ENCODE measurements around the gene MBD5. TPM values are rescaled to one million over a fixed set of nuclear protein-coding genes. Genes with fewer than 3 reads are reported as not detected.
"Not testable (repeated sequence)": the region's sequence is repeated elsewhere in the genome, so short reads cannot be mapped to it uniquely, and the experiment has no call there.

MBD5 gene
- total RNA-seq = 10 to 100 TPM; 13.6 to 18.5 TPM

- CTCF ChIA-PET = no interaction called here
Observed at GRCh38 chr2:148021059-148021861, at the start of gene MBD5. Gene MBD5 (plus strand): TSS chr2:148021091.

DNA sequence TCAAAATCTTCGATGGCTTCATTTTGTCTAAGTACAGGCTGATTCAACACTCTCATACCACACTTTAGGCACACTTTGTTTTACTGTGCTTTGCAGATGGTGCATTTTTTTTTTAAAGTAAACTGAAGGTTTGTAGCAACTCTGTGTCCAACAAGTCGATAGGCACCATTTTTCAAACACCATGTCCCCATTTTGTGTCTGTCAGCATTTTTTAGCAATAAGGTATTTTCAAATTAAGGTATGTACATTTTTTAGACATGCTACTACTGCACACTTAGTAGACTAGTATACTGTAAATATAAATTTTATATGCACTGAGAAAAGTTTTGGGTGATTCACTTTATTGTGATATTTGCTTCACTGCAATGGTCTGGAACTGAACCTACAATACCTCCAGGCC lies 44.8 kb upstream of the MBD5 start:
- POLR2A ChIA-PET = no interaction called here

More at GRCh38 chr2:148021059-148021861, at the start of gene MBD5:
- POLR2A ChIA-PET = interaction anchor here (0.6 to 1.0 kb wide), 5 partner anchors 20 to 622 kb away, joined by 3 to 11 read pairs (median 6); no protein-coding TSS in a partner anchor

DNA sequence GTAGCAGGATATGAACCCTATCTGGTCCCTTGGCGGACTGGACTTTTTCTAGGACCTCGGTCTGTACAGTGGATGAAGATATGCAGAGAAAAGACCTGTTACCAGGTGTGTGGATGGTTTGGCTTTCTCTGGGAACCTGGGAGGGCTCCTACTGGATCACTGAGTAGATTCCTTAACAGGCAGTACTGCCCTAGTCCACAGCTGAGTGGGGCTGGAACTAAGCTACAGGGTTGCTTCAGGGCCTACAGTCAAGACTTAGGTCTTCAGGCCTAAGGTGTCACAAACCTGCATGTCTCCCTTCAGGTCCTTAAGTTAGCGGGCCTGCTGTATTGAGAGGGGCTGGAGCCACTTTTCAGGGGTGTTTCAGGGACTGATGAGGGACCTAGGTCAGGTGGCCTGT lies 43.2 kb upstream of the MBD5 start:
- ChIA-PET CTCF (no interaction called here), POLR2A (no interaction called here)

More for the DNA sequence above, 44.8 kb upstream of the MBD5 start:
- CTCF ChIA-PET = no interaction called here

DNA sequence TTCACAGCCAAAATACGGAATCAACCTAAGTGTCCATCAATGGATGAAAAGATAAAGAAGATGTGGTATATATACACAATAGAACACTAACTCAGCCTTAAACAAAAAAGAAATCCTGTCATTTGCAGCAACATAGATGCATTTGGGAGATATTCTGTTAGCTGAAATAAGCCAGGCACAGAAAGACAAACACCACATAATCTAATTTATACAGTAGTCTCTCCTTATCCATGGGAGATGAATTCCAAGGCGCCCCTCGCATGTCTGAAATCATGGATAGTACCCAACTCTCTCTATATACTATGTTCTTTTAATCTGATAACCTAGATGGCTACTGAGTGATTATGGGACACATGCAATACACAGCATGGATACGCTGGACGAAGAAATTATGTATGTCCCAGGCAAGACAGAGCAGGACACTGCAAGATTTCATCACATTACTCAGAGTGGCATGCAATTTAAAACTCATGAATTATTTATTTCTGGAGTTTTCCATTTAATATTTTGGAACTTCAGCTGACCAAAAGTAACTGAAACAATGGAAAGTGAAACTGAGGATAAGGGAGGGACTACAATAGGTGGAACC lies 39.9 kb upstream of the MBD5 start:
- CTCF ChIA-PET = no interaction called here
- POLR2A ChIA-PET = no interaction called here

GRCh38 chr2:147989102-147989501 lies 31.8 kb upstream of the MBD5 start:
- POLR2A ChIA-PET = no interaction called here

DNA sequence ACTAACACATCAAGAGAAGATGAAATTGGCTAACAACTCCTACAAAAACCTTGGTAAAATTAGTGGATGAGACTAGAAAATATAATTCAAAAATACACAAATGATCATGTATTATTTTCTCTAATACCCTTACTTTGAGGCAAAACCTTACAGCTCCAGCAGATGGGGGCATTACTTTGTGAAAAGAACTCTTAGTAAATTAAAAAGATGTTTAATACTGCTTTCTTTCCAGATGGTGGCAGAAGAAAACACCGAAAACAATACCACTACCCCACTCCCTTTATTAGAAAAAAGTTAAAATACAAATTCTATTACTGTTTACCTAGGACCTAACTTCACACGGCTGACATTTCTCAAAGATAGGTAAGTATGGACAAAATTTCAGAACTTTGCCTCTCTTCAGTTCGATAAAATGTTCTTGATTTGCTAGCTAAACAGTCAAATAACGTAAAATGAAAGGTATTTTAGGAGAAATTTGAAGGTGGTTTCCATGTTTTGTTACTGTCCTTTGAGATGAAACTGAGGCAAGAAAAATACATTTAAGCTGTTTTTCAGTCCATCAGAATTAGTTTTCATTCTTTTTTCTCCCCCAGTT lies 31.0 kb upstream of the MBD5 start:
- CTCF ChIA-PET = interaction anchor here (1.3 to 2.1 kb wide), 2 partner anchors 77 to 519 kb away, joined by 4 to 10 read pairs; no protein-coding TSS in a partner anchor
- POLR2A ChIA-PET = interaction anchor here (0.5 kb wide), 1 partner anchor 16 kb away, joined by 4 read pairs; no protein-coding TSS in a partner anchor

More at GRCh38 chr2:147989102-147989501, 31.8 kb upstream of the MBD5 start:
- CTCF ChIA-PET = interaction anchor here (0.9 to 2.1 kb wide), 3 partner anchors 30 to 520 kb away, joined by 3 to 10 read pairs (median 4); no protein-coding TSS in a partner anchor

GRCh38 chr2:147994965-147995364 lies 25.9 kb upstream of the MBD5 start:
- POLR2A ChIA-PET = not testable (repeated sequence)

DNA sequence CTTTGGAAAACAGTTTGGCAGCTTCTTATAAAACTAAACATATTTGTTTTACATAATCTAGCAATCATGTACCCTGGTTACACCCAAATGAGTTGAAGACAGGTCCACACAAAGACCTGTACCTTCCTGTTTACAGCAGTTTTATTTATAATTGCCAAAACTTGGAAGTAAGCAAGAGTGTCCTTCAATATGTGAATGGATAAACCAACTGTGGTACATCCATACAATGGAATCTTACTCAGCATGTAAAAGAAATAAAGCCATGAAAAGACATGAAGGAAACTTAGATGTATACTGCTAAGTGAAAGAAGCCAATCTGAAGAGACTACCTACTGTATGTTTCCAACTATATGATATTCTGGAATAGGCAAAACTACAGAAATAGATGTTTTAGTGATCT lies 24.1 kb upstream of the MBD5 start:
- ChIA-PET POLR2A (no interaction called here), CTCF (no interaction called here)

More at GRCh38 chr2:147994965-147995364, 25.9 kb upstream of the MBD5 start:
- CTCF ChIA-PET = not testable (repeated sequence)

GRCh38 chr2:147998203-147998602 lies 22.7 kb upstream of the MBD5 start:
- CTCF ChIA-PET = no interaction called here
- POLR2A ChIA-PET = no interaction called here

DNA sequence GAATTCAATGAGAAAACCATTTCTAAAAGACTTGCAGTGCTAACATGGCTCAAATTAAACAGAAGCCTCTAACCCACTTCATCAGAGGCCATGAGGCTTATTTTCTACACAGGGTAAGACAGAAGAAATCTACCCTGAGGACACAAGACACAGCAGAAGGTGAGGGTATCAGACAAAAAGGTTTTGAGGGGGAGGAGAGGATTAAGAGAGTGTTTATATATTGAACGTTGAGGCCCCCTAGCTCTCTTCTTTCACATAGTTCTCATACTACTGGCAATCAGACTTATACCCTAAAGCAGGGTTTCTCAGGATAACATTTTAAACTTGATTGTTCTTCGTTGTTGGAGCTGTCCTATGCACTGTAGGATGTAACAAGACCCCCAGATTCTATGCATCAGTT lies 21.8 kb upstream of the MBD5 start:
- CTCF ChIA-PET = no interaction called here

DNA sequence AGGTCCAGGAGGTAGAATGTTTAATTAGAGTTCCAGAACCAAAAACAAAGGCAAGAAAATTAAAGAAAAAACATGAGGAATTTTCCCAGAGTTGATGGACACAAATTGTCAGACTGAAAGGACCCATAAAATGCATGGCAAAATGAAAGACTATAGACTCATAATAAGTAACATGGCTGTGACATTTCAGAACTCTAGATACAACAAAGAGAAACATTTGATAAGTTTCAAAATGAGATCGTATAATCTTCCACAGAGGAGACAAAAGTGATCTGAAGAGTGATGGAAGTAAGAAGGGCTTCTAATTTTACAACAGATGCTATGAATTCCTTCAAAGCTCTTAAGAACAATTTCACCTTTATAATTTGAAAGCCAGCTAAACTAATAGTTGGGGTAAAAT lies 20.8 kb upstream of the MBD5 start:
- ChIA-PET POLR2A (no interaction called here), CTCF (no interaction called here)

More for the DNA sequence above, 21.8 kb upstream of the MBD5 start:
- POLR2A ChIA-PET = no interaction called here

DNA sequence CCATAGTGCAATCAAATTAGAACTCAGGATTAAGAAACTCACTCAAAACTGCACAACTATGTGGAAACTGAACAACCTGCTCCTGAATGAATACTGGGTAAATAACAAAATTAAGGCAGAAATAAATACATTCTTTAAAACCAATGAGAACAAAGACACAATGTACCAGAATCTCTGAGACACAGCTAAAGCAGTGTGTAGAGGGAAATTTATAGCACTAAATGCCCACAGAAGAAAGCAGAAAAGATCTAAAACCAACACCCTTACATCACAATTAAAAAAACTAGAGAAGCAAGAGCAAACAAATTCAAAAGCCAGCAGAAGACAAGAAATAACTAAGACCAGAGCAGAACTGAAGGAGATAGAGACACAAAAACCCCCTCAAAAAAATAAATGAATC lies 18.5 kb upstream of the MBD5 start:
- CTCF ChIA-PET, POLR2A ChIA-PET: not testable (repeated sequence)

GRCh38 chr2:148006249-148007007 lies 14.5 kb upstream of the MBD5 start:
- POLR2A ChIA-PET = no interaction called here

GRCh38 chr2:148007219-148007900 lies 13.5 kb upstream of the MBD5 start:
- ChIA-PET CTCF (no interaction called here), POLR2A (no interaction called here)

More at GRCh38 chr2:148006249-148007007, 14.5 kb upstream of the MBD5 start:
- CTCF ChIA-PET = no interaction called here

DNA sequence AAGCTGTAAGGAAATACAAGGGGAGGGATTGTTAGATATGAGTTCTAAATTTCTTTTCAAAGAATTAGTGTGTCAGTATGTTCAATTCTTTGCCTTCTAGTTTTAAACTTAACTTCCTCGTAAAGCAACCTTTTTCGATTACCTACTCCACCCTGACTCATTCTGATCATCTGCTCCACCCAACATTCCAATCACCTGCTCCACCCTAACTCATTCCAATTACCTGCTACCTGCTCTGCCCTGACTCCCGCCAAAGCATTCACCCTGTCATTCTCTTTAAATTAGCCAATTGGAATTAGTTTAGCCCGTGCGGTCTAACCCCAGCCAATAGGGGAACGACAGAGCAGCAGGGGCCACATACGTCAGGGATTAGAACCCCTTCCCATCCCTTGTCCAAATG lies 12.5 kb upstream of the MBD5 start:
- POLR2A ChIA-PET, CTCF ChIA-PET: not testable (repeated sequence)

GRCh38 chr2:148013876-148014275 lies 7.0 kb upstream of the MBD5 start:
- CTCF ChIA-PET = no interaction called here
- POLR2A ChIA-PET = no interaction called here

GRCh38 chr2:148014616-148015015 lies 6.3 kb upstream of the MBD5 start:
- ChIA-PET CTCF (no interaction called here), POLR2A (no interaction called here)

DNA sequence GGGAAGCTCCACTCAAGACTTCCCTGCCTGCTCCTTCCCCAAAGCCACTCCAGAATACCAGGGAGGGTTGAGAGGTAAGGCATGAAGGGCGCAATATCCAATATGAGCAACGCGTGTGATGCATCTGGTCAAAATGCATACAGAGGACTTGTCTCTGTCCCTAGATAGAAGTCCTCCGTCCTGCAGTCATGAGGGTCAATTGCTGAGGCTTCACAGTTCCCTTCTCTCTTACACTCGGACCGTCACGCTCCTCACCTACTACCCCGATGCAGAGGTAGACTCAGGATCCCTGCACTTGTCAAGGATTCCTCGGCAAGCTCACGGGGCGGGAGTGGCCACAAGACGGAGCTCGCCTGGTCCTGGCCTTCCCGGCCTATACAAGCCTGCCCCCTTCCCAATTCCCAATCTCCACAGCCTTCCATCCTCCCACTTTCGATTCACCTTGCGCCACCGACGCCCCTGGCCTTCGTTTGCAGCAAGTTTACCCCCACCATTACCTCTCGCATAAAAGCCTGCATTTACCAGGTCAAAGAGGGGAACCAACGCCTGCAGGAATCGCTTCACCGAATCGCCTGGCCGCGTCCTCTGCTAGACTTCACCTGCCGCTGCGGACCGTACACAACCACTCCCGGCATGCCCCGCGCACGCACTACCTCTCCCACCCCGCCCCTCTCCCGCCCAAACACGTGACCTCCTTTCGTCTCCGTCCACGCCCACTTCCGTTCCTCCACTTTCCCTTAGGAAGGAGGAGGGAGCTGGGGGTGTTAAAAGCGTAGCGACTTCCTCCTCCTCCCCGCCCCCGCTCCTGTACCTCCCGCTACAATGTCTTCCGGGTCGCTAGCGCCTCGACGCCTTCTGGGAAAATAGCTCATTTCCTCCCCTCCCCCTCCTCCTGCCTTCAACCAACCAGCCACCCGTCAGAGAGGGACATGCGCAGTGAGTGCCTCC lies 506 bp upstream of the MBD5 start, which contains the start of gene ORC4:
ORC4 (minus strand) TSS at position 627 of the 948 bp plus-strand sequence. CDS start 44,779 bp downstream, outside the sequence.
- ChIA-PET POLR2A (interaction anchor here (0.6 to 1.0 kb wide), 5 partner anchors 19 to 623 kb away, joined by 3 to 11 read pairs (median 3); no protein-coding TSS in a partner anchor), CTCF (no interaction called here)

Data from activated CD8-positive, alpha-beta memory T cell treated with anti-CD3 and anti-CD28 coated beads for 36 hours (primary cell).